NCI-H146 treated with DMSO at 0.1 percent for 48 hours (cell line): ENCODE data around the gene ARFRP1.

Experiments used
- DNase-seq: peaks from one replicate; lab custom pipeline; 2025; ENCODE audit not compliant: unreplicated experiment; lab: John Stamatoyannopoulos, UW

ARFRP1 gene

GRCh38 chr20:63692436-63693082 is 15.2 kb downstream of the ARFRP1 start:
- DNase-seq: no peak

- DNase-seq: no peak
These were observed 15.9 kb downstream of the ARFRP1 start for GRCh38 chr20:63691711-63692435.

- no peak for DNase-seq
These were observed 16.7 kb downstream of the ARFRP1 start for GRCh38 chr20:63690898-63691710.

- DNase-seq: no peak
These were observed 17.5 kb downstream of the ARFRP1 start for GRCh38 chr20:63690003-63690897.

- DNase-seq: no peak
These were observed 18.5 kb downstream of the ARFRP1 start for GRCh38 chr20:63689046-63690002.

- DNase-seq: no peak
These were observed 19.3 kb downstream of the ARFRP1 start for GRCh38 chr20:63688228-63689045.

- DNase-seq: no peak
These were observed 20.2 kb downstream of the ARFRP1 start for GRCh38 chr20:63687419-63688178.

- DNase-seq: no peak
These were observed 21.1 kb downstream of the ARFRP1 start for GRCh38 chr20:63686492-63687321.

GRCh38 chr20:63686094-63686491 is 21.7 kb downstream of the ARFRP1 start:
- DNase-seq: no peak

GRCh38 chr20:63685269-63686026 is 22.3 kb downstream of the ARFRP1 start:
- no peak for DNase-seq

- DNase-seq: no peak
These were observed 25.2 kb downstream of the ARFRP1 start for GRCh38 chr20:63682384-63683139.

GRCh38 chr20:63681609-63682142 is 26.1 kb downstream of the ARFRP1 start:
- no peak for DNase-seq

- DNase-seq: no peak
These were observed 26.7 kb downstream of the ARFRP1 start for GRCh38 chr20:63680857-63681608.

GRCh38 chr20:63680427-63680826 is 27.3 kb downstream of the ARFRP1 start:
- no peak for DNase-seq

- DNase-seq: no peak
These were observed 27.9 kb downstream of the ARFRP1 start for GRCh38 chr20:63679799-63680305.
